ENCODE results near the gene TGFBR2.

GRCh38 chr3:30670292-30670691 lies 63.9 kb downstream of the TGFBR2 start:
- no peak for TF ChIP-seq SIN3A (IDR thresholded peaks at IDR 0.05; ENCODE audit: borderline replicate concordance, insufficient read depth, low read length)
- TF ChIP-seq FOXP2 (optimal IDR thresholded peaks at IDR 0.05; ENCODE audit: borderline replicate concordance, extremely low read depth, extremely low read length, insufficient read depth), result no peak
- no peak for TF ChIP-seq POLR2AphosphoS5 (IDR thresholded peaks at IDR 0.05; ENCODE audit: low read depth, low read length)

Measured in PFSK-1 (cell line).